Mesothelial cell of epicardium (in vitro differentiated cells): ENCODE measurements around the gene ZBTB44. TPM values are rescaled to one million over a fixed set of nuclear protein-coding genes. Genes with fewer than 3 reads are reported as not detected.

Experiments used
- DNase-seq, 2 experiments: peaks; one replicate each; pipeline ENCODE4 v3.0.0; 2021; ENCODE audit warnings: low spot score in 2 of 2; ENCODE audit not compliant: unreplicated experiment in 2 of 2
- H3K27ac Mint-ChIP-seq: 2 replicates; pipeline ENCODE4 v1.8.0; 2021; ENCODE audit warnings: mixed read lengths
- H3K27me3 Mint-ChIP-seq: 2 replicates; pipeline ENCODE4 v1.8.0; 2021; ENCODE audit warnings: low read depth, mixed read lengths
- H3K36me3 Mint-ChIP-seq: 2 replicates; pipeline ENCODE4 v1.8.0; 2021; ENCODE audit warnings: mixed read lengths
- H3K4me1 Mint-ChIP-seq: 2 replicates; pipeline ENCODE4 v1.8.0; 2021; ENCODE audit warnings: mixed read lengths
- H3K4me3 Mint-ChIP-seq: 2 replicates; pipeline ENCODE4 v1.8.0; 2021; ENCODE audit warnings: mild to moderate bottlenecking, moderate library complexity, mixed read lengths
- H3K9me3 Mint-ChIP-seq: 2 replicates; pipeline ENCODE4 v1.8.0; 2021; ENCODE audit warnings: mixed read lengths
- CTCF ChIP-seq: fragments of 200-600 bp; sonication (generic); IDR thresholded peaks from one replicate; pipeline ENCODE4 v1.5.0; 2021; ENCODE audit warnings: antibody characterized with exemption; ENCODE audit not compliant: unreplicated experiment
- total RNA-seq: library from RNA; stranded (reverse); gene quantifications from 3 replicates; pipeline ENCODE4 v1.2.1, GENCODE V29; 2021

ZBTB44 gene
- total RNA-seq, 1 donor from 2014 or later, result 58.8 TPM

- Mint-ChIP-seq H3K4me3 (no peak overlapping the region), H3K36me3 (peaks cover 7% of the 10 kb centered on the region), H3K9me3 (peaks cover 4% of the 10 kb centered on the region), H3K27ac (no peak overlapping the region), H3K27me3 (no peaks in the 10 kb centered on the region), H3K4me1 (no peaks in the 10 kb centered on the region)
- no peak for DNase-seq
- TF ChIP-seq CTCF, result no peak
These were observed 127.6 kb downstream of the ZBTB44 start for GRCh38 chr11:130187096-130187495.

DNA sequence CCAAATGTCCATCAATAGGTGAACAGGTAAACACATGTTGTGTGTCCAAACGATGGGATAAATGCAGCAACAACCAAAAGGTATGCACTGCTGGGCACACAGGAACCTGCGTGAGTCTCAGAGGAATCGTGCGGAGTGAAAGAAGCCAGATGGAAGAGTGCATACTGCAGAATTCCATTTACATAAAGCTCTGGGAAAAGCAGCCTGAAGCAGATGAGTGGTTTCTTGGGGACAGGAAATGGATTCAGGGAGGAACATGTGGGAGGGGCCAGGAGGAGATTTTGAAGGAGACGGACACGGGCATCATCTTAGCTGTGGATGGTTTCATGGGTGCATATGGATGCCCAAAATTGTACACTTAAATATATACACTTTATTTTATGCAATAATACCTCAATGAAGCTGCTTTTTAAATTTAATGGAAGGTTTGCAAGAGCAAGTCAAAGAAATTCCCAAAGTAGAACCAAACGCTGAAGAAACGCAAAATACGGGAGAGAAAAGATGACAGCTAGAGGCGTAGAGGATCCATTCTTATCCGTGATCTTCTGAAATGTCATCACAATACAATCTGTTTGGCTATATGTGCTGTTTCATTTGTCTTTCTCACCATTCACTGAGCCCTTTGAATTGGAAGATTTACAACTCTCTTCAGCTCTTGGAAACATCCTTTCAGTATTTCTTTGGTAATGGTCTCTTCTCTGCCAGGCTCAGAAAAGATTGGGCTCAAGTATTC, 130.7 kb downstream of the ZBTB44 start:
- Mint-ChIP-seq H3K36me3 (no peaks in the 10 kb centered on the region), H3K4me1 (peaks cover 13% of the 10 kb centered on the region), H3K9me3 (peaks cover 4% of the 10 kb centered on the region), H3K27ac (no peak overlapping the region), H3K4me3 (no peak overlapping the region), H3K27me3 (no peaks in the 10 kb centered on the region)
- DNase-seq, result no peak
- no peak for TF ChIP-seq CTCF

GRCh38 chr11:130181295-130182272, 133.1 kb downstream of the ZBTB44 start:
- peaks cover 4% of the 10 kb centered on the region for H3K9me3 Mint-ChIP-seq
- no peak for TF ChIP-seq CTCF
- no peaks in the 10 kb centered on the region for H3K36me3 Mint-ChIP-seq
- no peak overlapping the region for H3K27ac Mint-ChIP-seq
- no peak for DNase-seq
- H3K4me3 Mint-ChIP-seq, result no peak overlapping the region
- no peaks in the 10 kb centered on the region for H3K27me3 Mint-ChIP-seq
- peaks cover 13% of the 10 kb centered on the region for H3K4me1 Mint-ChIP-seq

DNA sequence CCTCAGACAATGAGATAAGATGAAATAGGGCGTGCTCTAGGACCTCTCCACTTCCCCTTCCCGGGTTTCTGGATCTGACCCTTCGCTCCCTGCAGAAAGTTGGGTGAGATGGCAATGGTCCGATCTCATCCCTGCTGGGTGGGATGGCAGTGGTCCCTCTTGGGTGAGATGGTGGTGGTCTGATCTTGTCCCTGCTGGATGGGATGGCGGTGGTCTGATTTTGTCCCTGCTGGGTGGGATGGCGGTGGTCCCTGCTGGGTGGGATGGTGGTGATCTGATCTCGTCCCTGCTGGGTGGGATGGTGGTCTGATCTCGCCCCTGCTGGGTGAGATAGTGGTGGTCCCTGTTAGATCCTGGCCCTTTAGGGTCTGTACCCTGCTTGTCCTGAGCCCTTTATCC, 133.8 kb downstream of the ZBTB44 start:
- Mint-ChIP-seq H3K27ac (no peak overlapping the region), H3K9me3 (peaks cover 4% of the 10 kb centered on the region), H3K4me3 (no peak overlapping the region), H3K36me3 (peaks cover 2% of the 10 kb centered on the region), H3K4me1 (peaks cover 13% of the 10 kb centered on the region), H3K27me3 (no peaks in the 10 kb centered on the region)
- no peak for DNase-seq
- TF ChIP-seq CTCF, result no peak

DNA sequence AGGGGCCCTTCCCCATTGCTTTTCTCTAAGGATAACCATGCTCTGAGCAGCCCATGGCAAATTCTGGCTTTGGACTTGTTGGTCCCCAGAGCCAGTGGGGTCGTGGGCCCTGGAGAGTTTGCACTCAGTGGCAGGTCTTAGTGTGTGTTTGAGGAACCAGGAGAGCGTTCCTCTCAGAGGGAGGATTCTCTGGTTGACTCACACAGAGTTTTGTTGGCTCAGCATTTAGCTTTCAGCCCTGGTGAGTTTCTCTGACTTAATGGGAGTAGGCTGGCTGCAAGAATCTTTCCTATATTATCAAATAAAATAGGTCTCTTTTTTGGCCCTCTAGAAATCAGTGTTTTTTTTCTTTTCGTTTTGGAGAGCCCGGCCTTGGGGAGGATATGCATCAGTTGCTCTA, 134.2 kb downstream of the ZBTB44 start:
- TF ChIP-seq CTCF, result no peak
- Mint-ChIP-seq H3K27ac (no peak overlapping the region), H3K27me3 (no peaks in the 10 kb centered on the region), H3K9me3 (peaks cover 4% of the 10 kb centered on the region), H3K4me1 (peaks cover 13% of the 10 kb centered on the region), H3K4me3 (no peak overlapping the region), H3K36me3 (peaks cover 2% of the 10 kb centered on the region)
- DNase-seq, result no peak
